ENCODE data around the gene TMPRSS9.

The TMPRSS9 gene

GRCh38 chr19:2398735-2399305 is 38.8 kb downstream of the TMPRSS9 start:
- H3K27ac ChIP-seq, result no peak overlapping the region
- no peak for TF ChIP-seq ZFX (IDR thresholded peaks at IDR 0.05; ENCODE audit: borderline replicate concordance)

GRCh38 chr19:2399582-2399981 is 39.5 kb downstream of the TMPRSS9 start:
- TF ChIP-seq ZFX (IDR thresholded peaks at IDR 0.05; ENCODE audit: borderline replicate concordance) (no peak), CTCF (IDR thresholded peaks at IDR 0.05) (no peak)
- H3K27ac ChIP-seq, result no peak overlapping the region

- TF ChIP-seq CTCF (IDR thresholded peaks at IDR 0.05) (no peak), ZFX (IDR thresholded peaks at IDR 0.05; ENCODE audit: borderline replicate concordance) (no peak)
- no peak overlapping the region for H3K27ac ChIP-seq
These were observed 48.2 kb downstream of the TMPRSS9 start for GRCh38 chr19:2408247-2408646.

GRCh38 chr19:2409352-2409912 is 49.4 kb downstream of the TMPRSS9 start:
- no peak overlapping the region for H3K27ac ChIP-seq
- TF ChIP-seq CTCF (IDR thresholded peaks at IDR 0.05) (no peak), ZFX (IDR thresholded peaks at IDR 0.05; ENCODE audit: borderline replicate concordance) (no peak)

GRCh38 chr19:2410023-2410422 is 50.0 kb downstream of the TMPRSS9 start:
- no peak overlapping the region for H3K27ac ChIP-seq
- TF ChIP-seq ZFX (IDR thresholded peaks at IDR 0.05; ENCODE audit: borderline replicate concordance), result no peak
- no peak for TF ChIP-seq CTCF (IDR thresholded peaks at IDR 0.05)

- H3K27ac ChIP-seq, result no peak overlapping the region
- no peak for TF ChIP-seq ZFX (IDR thresholded peaks at IDR 0.05; ENCODE audit: borderline replicate concordance)
- TF ChIP-seq CTCF (IDR thresholded peaks at IDR 0.05), result no peak
These were observed 51.6 kb downstream of the TMPRSS9 start for GRCh38 chr19:2411709-2412108.

- TF ChIP-seq ZFX (IDR thresholded peaks at IDR 0.05; ENCODE audit: borderline replicate concordance) (no peak), CTCF (IDR thresholded peaks at IDR 0.05) (no peak)
- no peak overlapping the region for H3K27ac ChIP-seq
These were observed 52.4 kb downstream of the TMPRSS9 start for GRCh38 chr19:2412449-2412848.

- H3K27ac ChIP-seq, result no peak overlapping the region
- no peak for TF ChIP-seq ZFX (IDR thresholded peaks at IDR 0.05; ENCODE audit: borderline replicate concordance)
- no peak for TF ChIP-seq CTCF (IDR thresholded peaks at IDR 0.05)
These were observed 53.1 kb downstream of the TMPRSS9 start for GRCh38 chr19:2413159-2413558.

Measured in 22Rv1 (cell line).